Measurements from ENCODE around the gene SLC44A1. TPM values are rescaled to one million over a fixed set of nuclear protein-coding genes. Genes with fewer than 3 reads are reported as not detected.
"Not testable (repeated sequence)": the region's sequence is repeated elsewhere in the genome, so short reads cannot be mapped to it uniquely, and the experiment has no call there.

The SLC44A1 gene
- total RNA-seq, 2 experiments from 2014 or later = 12.4 to 13.8 TPM

GRCh38 chr9:105246656-105247173 is 2.3 kb downstream of the SLC44A1 start:
- Mint-ChIP-seq H3K27me3 (peaks cover 47% of the 10 kb centered on the region), H3K4me3 (no peak overlapping the region), H3K36me3 (no peaks in the 10 kb centered on the region), H3K4me1 (peaks cover 18% of the 10 kb centered on the region), H3K9me3 (no peaks in the 10 kb centered on the region), H3K27ac (no peak overlapping the region)
- no peak for DNase-seq
- POLR2A ChIA-PET = interaction anchor here (0.7 kb wide), 1 partner anchor 18 kb away, joined by 3 read pairs; no protein-coding TSS in a partner anchor
- ATAC-seq (ENCODE audit: low read depth) = no peak

GRCh38 chr9:105248691-105249090 is 4.2 kb downstream of the SLC44A1 start:
- Mint-ChIP-seq H3K36me3 (no peaks in the 10 kb centered on the region), H3K9me3 (no peaks in the 10 kb centered on the region), H3K27ac (no peak overlapping the region), H3K27me3 (peaks cover 27% of the 10 kb centered on the region), H3K4me3 (no peak overlapping the region), H3K4me1 (peaks cover 9% of the 10 kb centered on the region)
- DNase-seq = no peak
- ATAC-seq (ENCODE audit: low read depth) = no peak
- POLR2A ChIA-PET = no interaction called here

GRCh38 chr9:105251133-105251532 is 6.7 kb downstream of the SLC44A1 start:
- ATAC-seq (ENCODE audit: low read depth) (no peak), DNase-seq (no peak)
- no peak overlapping the region for H3K4me3 Mint-ChIP-seq
- H3K27ac Mint-ChIP-seq = no peak overlapping the region
- H3K27me3 Mint-ChIP-seq = peaks cover 18% of the 10 kb centered on the region
- no peaks in the 10 kb centered on the region for H3K9me3 Mint-ChIP-seq
- POLR2A ChIA-PET = no interaction called here
- H3K36me3 Mint-ChIP-seq = no peaks in the 10 kb centered on the region
- peaks cover 4% of the 10 kb centered on the region for H3K4me1 Mint-ChIP-seq

- Mint-ChIP-seq H3K27me3 (peaks cover 12% of the 10 kb centered on the region), H3K4me3 (no peak overlapping the region), H3K4me1 (no peaks in the 10 kb centered on the region), H3K27ac (no peak overlapping the region), H3K36me3 (no peaks in the 10 kb centered on the region), H3K9me3 (no peaks in the 10 kb centered on the region)
- POLR2A ChIA-PET = no interaction called here
- DNase-seq (no peak), ATAC-seq (ENCODE audit: low read depth) (no peak)
These were observed 7.4 kb downstream of the SLC44A1 start for GRCh38 chr9:105251733-105252404.

GRCh38 chr9:105252405-105252756 is 7.9 kb downstream of the SLC44A1 start:
- DNase-seq (no peak), ATAC-seq (ENCODE audit: low read depth) (no peak)
- H3K27me3 Mint-ChIP-seq = peaks cover 8% of the 10 kb centered on the region
- no peak overlapping the region for H3K4me3 Mint-ChIP-seq
- POLR2A ChIA-PET = no interaction called here
- H3K4me1 Mint-ChIP-seq = peaks cover 1% of the 10 kb centered on the region
- no peaks in the 10 kb centered on the region for H3K36me3 Mint-ChIP-seq
- no peak overlapping the region for H3K27ac Mint-ChIP-seq
- no peaks in the 10 kb centered on the region for H3K9me3 Mint-ChIP-seq

GRCh38 chr9:105254226-105254625 is 9.8 kb downstream of the SLC44A1 start:
- H3K4me1 Mint-ChIP-seq = peaks cover 8% of the 10 kb centered on the region
- no peaks in the 10 kb centered on the region for H3K9me3 Mint-ChIP-seq
- no peak overlapping the region for H3K4me3 Mint-ChIP-seq
- POLR2A ChIA-PET = no interaction called here
- DNase-seq (no peak), ATAC-seq (ENCODE audit: low read depth) (no peak)
- no peaks in the 10 kb centered on the region for H3K27me3 Mint-ChIP-seq
- no peak overlapping the region for H3K27ac Mint-ChIP-seq
- H3K36me3 Mint-ChIP-seq = no peaks in the 10 kb centered on the region

GRCh38 chr9:105255421-105255820 is 11.0 kb downstream of the SLC44A1 start:
- no peaks in the 10 kb centered on the region for H3K27me3 Mint-ChIP-seq
- no peak for ATAC-seq (ENCODE audit: low read depth)

GRCh38 chr9:105256569-105256968 is 12.1 kb downstream of the SLC44A1 start:
- not testable (repeated sequence) for H3K36me3 Mint-ChIP-seq; H3K27me3 Mint-ChIP-seq; H3K9me3 Mint-ChIP-seq; H3K4me3 Mint-ChIP-seq; H3K27ac Mint-ChIP-seq; DNase-seq; ATAC-seq (ENCODE audit: low read depth)
- POLR2A ChIA-PET = interaction anchor here (0.7 kb wide), 1 partner anchor 8 kb away, joined by 4 read pairs; no protein-coding TSS in a partner anchor
- peaks cover 13% of the 10 kb centered on the region for H3K4me1 Mint-ChIP-seq

More at GRCh38 chr9:105255421-105255820, 11.0 kb downstream of the SLC44A1 start:
- POLR2A ChIA-PET = interaction anchor here (0.6 kb wide), 1 partner anchor 159 kb away, joined by 3 read pairs; no protein-coding TSS in a partner anchor
- Mint-ChIP-seq H3K4me3 (no peak overlapping the region), H3K27ac (no peak overlapping the region), H3K9me3 (no peaks in the 10 kb centered on the region), H3K4me1 (peaks cover 13% of the 10 kb centered on the region), H3K36me3 (no peaks in the 10 kb centered on the region)
- DNase-seq = no peak

- POLR2A ChIA-PET = no interaction called here
- no peak for DNase-seq
- Mint-ChIP-seq H3K9me3 (no peaks in the 10 kb centered on the region), H3K27me3 (no peaks in the 10 kb centered on the region), H3K4me3 (no peak overlapping the region), H3K27ac (no peak overlapping the region), H3K4me1 (peaks cover 13% of the 10 kb centered on the region), H3K36me3 (no peaks in the 10 kb centered on the region)
- no peak for ATAC-seq (ENCODE audit: low read depth)
These were observed 13.4 kb downstream of the SLC44A1 start for GRCh38 chr9:105257809-105258208.

- POLR2A ChIA-PET = no interaction called here
- Mint-ChIP-seq H3K9me3 (no peaks in the 10 kb centered on the region), H3K4me1 (peaks cover 13% of the 10 kb centered on the region), H3K27ac (no peak overlapping the region), H3K27me3 (no peaks in the 10 kb centered on the region), H3K4me3 (no peak overlapping the region), H3K36me3 (no peaks in the 10 kb centered on the region)
- ATAC-seq (ENCODE audit: low read depth) (no peak), DNase-seq (no peak)
These were observed 13.8 kb downstream of the SLC44A1 start for GRCh38 chr9:105258225-105258737.

GRCh38 chr9:105259274-105259673 is 14.8 kb downstream of the SLC44A1 start:
- POLR2A ChIA-PET = no interaction called here

GRCh38 chr9:105259731-105260612 is 15.5 kb downstream of the SLC44A1 start:
- Mint-ChIP-seq H3K4me3 (no peak overlapping the region), H3K9me3 (peaks cover 4% of the 10 kb centered on the region), H3K27ac (no peak overlapping the region), H3K4me1 (peaks cover 21% of the 10 kb centered on the region), H3K27me3 (no peaks in the 10 kb centered on the region), H3K36me3 (peaks cover 12% of the 10 kb centered on the region)
- ATAC-seq (ENCODE audit: low read depth) (no peak), DNase-seq (no peak)
- POLR2A ChIA-PET = no interaction called here

More at GRCh38 chr9:105259274-105259673, 14.8 kb downstream of the SLC44A1 start:
- Mint-ChIP-seq H3K4me1 (peaks cover 17% of the 10 kb centered on the region), H3K9me3 (peaks cover 2% of the 10 kb centered on the region), H3K36me3 (peaks cover 7% of the 10 kb centered on the region), H3K4me3 (no peak overlapping the region), H3K27ac (no peak overlapping the region), H3K27me3 (no peaks in the 10 kb centered on the region)
- no peak for DNase-seq
- no peak for ATAC-seq (ENCODE audit: low read depth)

GRCh38 chr9:105262497-105262896 is 18.0 kb downstream of the SLC44A1 start:
- Mint-ChIP-seq H3K4me1 (peaks cover 26% of the 10 kb centered on the region), H3K27me3 (no peaks in the 10 kb centered on the region), H3K27ac (no peak overlapping the region), H3K4me3 (no peak overlapping the region), H3K9me3 (peaks cover 13% of the 10 kb centered on the region), H3K36me3 (peaks cover 24% of the 10 kb centered on the region)
- POLR2A ChIA-PET = no interaction called here
- no peak for DNase-seq
- ATAC-seq (ENCODE audit: low read depth) = no peak

Measured in activated naive CD8-positive, alpha-beta T cell treated with anti-CD3 and anti-CD28 coated beads, Interleukin-2, amount 10 ng/mL, durations not matched to agents 7 days and 5 days (primary cell).